LoVo (cell line): ENCODE results near the gene B3GALT6.

Experiments used
- DNase-seq: peaks from one replicate; pipeline ENCODE4 v3.0.0-alpha.2; 2016; ENCODE audit warnings: low spot score

The B3GALT6 gene

DNA sequence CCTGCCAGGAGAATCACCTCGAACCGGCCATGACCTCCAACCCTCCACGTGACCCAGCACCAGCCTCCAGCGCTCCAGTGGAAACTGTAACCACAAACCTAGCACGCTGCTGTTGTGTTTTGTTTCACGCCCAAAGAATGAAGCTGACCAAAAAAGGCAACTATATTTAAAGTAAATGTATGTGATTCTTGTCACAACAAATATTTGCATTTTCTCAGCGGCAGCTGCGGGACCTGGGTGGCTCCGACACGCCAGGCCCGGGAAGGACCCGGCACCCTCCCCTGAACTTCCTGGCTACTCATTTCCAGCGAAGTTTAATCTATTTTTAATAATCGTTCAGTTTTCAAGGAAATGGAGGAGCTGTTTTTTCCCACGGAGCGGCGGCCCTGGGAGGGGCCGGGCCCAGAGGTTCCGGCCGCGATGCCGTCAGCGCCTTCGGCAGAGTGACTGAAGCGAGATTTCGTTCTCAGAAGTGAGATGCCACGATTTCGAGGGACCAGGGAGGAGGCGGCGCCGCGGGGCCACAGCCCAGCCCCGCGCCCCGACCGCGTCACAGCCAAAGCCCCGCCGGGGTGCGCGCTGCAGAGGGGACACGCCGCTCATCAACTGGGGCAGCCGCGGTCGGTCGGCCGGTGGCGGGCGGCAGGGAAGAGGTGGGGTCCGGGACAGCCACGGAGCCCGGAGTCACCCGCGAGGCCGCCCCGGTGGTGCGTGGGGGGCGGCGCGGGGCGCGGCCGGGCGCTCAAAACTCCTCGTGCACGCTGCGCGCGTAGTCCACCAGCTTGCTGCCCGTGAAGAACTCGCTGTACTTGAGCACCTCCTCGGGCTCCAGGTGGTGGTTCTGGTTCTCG lies 15.0 kb upstream of the B3GALT6 start:
- DNase-seq, result no peak

DNA sequence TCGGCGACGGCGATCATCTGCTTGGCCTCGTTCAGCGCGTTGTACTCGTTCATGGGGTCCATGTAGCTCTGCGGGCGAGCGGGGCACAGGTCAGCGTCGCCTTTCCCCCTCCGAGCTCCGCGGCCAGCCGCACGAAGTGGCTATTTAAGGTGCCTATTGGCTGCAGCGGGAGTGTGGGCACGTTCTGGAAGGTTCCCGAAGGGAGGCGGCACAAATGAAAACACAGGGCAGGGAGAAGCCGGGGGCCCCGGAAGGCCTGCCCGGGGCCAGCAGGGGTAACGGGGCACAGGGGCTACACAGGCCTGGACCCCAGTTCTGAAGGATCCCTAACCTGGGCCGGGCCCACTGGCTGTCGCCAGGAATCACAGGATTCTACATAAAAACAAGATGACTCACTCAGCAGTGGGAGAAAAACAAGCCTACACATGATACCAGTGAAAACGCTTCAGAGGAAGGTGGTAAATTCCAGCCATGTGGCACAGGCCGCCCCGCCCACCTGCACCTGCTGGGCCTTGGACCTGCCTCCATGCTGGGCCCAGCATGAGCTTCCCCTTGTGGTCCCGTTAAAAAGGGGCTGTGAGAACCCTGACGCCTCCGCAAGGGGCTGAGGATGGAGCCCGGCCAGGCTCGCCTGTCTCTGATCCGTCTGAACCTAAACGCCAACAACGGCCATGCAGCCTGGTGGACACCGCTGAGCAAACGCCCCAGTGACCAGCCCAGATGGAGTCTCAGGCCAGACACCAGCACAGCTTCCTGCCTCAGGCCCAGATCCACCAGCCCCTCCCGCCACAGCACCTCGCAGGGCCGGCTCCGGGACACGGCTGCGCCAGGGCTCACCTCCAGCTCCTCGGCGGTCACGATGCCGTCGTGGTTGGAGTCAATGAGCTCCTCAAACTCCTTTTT lies 14.2 kb upstream of the B3GALT6 start:
- peak; percentile 77 for DNase-seq

DNA sequence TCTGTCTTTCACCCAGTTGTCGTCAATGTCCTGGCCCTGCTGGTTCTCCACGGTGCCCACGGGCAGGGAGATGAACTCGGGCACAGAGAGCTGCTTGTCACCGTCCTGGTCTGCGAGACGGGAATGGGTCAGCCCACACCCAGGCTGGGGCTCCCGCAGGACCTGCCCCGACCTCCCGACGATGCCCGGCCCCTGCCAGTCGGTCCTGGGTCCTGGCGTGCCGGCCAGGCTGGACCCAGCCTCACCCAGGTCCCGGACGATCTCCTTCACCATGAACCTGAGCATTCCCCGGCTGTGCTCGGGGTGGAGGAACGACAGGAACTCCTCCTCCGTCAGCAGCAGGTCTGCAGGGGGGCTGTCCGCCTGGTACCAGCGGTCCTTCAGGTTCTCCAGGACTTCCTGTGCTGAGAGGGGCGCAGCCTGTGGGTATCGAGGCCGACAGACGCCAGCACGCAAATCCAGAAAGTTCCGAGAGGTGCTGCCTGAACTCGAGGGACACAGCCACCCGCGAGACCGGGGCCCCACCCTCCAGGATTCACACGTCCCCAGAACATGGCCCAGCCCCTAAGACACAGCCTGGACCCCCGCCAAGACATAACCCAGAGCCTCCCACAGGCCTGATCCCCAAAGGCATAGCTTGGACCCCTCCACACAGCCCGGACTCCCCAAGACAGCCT lies 13.4 kb upstream of the B3GALT6 start:
- no peak for DNase-seq

DNA sequence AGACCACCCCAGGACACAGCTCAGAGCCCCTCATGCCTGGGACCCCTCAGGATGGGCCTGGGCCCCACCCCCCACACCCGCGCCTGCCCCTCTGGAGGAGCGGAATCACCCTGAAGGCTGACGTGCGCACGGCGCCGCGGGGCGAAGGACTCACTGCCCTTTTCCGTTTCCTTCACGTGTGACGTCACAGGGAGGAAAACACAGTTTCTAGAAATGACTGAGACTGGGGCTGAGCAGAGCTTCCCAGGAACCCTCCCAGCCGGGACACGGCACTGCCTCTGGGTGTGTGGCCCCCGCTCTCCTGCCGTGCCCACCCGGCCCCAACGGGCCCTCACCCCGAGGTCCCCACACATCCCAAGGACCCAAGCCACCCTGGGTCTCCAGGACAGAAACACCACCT lies 12.7 kb upstream of the B3GALT6 start:
- DNase-seq, result no peak

DNA sequence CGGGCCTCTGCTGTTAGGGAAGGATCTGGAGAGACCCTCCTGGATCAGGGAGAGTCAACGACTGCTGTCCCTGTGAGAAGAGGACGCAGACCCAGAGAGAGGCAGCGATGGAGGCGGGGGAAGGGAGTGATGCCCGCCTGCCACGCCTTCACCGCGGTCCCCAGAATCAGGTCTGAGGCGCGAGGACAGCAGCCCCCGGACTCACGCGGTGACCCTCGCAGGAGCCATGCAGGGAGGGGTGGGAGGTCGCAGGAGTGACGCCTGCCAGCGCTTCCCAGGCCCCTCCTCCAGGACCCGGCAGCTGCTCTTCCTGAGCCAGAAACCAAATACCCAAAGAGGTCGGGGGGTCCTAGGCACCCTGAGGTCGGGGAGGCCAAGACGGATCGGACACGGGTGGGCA lies 11.8 kb upstream of the B3GALT6 start:
- no peak for DNase-seq

DNA sequence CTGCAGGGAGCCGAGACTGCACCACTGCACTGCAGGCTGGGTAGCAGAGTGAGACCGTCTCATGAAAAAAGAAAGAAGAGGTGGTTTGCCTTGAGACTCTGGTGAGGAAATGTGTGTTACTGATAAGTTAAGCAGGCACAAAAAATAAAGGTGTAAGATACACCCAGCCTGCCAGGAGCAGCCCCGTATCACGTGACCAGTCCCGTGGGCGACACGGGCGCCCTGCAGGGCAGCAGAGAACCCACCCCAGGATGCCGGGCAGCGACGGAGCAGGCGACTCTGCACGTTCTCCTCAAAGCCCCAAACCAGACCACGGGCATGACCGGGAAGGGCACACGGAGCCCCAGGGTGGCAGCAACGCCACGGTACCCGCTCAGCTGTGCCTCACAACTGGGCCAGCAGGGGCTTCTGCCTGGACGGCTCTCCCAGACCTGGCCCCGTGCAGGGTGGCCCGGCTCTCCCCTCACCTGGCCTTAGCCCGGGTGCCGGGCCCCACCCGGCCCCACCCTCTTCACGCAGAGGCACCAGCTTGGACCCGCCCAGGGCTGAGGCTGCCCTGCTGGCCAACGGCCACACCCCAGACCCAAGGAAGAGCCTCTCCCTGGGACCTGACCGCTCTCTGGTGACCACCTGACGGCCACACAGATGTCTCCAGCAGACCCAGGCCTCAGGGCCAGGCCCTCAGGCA lies 10.0 kb upstream of the B3GALT6 start:
- DNase-seq, result no peak

DNA sequence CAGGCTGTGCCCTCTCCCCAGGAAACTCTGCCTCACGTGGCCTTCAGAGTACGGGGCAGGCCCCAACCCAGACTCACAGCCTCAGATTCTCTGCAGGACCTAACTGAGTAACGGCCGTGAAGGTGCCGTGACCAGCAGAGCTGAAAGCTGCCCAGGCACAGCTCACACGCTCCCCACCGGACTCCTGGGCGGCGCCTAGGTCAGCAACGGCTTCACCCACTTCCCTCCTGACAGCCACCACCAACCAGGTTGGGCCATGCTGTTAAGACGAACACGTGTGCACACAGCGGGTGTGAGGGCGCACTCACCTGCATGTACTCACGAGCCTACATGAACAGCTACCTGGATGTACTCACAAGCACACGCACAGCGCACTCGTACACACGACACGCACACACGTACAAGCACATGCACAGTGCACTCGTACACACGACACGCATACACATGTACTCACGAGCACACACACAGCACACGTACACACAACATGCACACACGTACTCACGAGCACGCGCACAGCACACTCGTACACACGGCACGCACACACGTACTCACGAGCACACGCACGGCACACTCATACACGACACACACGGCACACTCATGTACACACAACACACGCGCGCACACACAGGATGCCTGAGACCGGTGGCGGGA lies 9.3 kb upstream of the B3GALT6 start:
- no peak for DNase-seq

DNA sequence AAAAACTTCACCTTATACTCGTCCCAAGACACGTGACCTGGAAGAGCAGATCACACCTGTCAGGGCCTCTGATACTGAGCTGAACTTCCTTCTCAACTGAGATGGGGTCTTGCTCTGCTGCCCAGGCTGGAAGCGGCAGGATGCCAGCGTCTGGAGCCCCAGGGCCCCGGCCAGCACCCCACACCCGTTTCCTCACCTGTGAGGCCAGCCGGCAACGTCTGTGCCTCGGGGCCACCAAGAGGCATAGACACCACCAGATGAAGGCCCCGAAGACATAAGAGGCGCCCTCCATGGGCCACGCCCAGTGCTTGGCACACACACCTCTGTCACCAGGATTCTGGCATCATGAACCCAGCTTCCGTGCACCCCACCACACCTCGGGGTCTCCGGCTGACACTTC lies 8.7 kb upstream of the B3GALT6 start:
- no peak for DNase-seq

DNA sequence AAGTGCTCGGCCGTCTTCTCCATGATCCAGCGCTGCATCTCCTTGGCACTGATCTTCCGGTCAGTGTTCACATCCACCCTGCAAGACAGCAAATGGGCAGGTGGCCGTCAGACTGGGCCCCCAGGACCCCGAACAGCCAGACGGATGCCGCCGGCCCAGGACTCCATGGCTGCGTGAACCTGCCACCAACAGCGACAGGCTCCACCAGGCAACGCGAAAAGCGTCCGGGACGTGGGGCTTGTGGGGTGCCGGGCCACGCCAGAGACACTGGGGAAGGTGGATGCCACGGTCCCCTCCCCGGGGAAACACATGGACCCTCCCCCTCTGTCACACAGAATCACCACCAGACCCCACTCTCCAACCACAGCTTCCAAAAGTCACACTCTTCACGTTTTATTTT lies 8.1 kb upstream of the B3GALT6 start:
- DNase-seq, result no peak

DNA sequence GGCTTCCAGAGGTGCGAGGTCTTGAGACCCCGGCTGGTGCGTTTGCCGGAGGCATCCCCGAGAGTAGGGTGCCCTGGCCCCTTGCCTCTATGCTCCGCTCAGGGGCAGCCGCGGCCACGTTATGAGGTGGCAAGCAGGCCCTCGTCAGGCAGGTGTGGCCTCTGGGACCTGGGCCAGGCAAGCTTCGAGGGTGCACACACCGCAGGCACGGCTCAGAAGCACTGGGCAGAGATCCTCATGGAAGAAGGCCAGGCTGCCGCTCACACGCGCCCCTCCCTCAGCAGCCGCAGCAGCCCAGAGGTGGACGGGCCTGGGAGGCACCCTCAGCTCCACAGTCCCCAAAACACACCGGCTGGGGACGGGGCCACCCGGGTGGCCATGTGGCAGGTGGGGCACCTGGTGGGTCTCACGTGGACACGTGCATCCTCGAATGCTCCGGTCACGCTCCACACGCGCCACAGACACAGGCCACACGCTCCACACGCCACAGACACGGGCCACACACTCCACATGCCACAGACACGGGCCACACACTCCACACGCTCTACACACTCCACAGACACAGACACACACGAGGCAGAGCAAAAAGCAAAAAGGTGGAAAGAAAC lies 6.7 kb upstream of the B3GALT6 start:
- no peak for DNase-seq

DNA sequence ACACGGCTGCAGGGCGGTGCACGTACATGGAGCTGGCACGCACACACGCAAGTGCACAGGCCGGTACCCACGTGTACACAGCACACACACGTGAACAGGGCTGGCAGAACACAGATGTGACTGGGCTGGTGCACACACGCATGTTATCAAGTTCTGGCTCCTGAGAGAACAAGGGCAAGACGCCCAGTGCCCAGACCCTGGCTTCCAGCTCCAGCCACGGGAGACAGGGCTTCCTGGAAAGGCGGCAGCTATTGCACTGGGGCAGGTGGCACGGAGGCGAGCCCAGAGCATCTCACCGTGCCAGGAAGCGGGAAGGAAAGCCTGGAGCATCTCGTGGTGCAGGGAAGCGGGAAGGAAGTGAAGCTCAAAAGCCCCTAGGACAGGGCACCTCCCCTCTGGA lies 6.1 kb upstream of the B3GALT6 start:
- DNase-seq, result no peak

DNA sequence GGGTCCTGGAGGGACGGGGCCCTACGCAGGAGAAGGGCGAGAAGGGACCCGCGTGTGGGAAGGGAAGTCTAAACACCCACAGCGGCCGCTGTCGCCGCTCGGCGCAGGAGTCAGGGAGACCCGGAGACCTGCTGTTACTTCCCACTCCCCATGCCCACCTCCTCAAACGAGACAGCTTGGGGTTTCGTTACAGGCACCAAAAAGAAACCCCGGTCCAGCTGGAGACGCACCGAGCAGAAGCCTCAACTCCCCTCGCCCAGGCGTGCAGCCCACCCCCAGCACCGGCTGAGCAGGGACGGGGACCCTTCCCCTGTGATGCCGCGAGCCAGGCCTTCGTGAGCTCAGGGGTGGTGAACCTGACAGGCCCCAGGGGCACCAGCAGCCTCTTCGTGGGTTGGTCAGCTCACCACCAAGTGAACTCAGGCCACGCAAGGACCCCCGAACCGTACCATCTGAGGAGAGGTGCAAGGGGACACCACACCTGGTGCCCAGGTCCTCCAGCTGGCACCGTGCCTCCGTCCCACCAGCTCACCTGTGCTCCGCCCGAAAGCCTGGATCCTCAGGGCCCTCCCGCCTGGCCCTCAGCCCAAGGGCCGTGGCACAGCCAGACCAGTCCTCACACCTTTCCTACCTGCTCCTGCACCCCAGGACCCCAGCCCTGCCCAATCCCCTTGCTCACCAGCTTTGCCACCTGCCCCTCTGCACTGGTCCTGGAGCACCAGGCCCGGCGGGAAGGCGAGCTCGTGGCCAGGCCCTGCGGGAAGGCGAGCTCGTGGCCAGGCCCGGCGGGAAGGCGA lies 5.3 kb upstream of the B3GALT6 start:
- DNase-seq, result no peak

DNA sequence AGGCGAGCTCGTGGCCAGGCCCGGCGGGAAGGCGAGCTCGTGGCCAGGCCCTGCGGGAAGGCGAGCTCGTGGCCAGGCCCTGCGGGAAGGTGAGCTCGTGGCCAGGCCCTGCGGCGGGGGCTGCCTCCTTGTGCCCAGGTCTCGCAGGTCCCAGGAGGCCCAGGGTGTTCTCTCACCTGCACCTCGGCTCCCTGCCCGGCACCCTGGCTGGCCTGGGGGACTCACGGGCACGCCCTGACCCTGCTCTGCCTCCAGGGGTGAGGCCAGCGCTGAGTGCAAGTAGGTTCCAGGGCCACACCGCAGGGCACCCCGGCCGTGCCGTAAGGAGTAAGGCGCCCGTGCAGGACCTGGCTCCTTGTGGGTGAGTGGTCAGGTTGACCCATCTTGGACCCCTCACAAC lies 4.7 kb upstream of the B3GALT6 start:
- DNase-seq, result no peak

DNA sequence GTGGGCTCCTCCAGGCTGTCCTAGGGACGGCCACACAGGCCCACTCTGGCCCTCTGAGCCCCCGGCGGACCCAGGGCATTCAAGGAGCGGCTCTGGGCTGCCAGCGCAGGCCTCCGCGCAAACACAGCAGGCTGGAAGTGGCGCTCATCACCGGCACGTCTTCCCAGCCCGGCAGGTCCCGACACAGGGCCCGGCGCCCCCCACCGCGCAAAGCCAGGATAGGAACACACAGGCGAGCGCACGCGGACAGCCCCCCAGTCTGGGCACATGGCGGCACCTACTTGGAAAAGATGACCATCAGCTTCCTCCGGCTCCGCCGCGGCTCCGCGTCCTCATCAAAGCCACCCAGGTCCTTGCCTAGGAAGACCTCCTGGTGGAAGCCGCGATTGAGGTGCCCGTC lies 3.9 kb upstream of the B3GALT6 start:
- DNase-seq, result no peak

DNA sequence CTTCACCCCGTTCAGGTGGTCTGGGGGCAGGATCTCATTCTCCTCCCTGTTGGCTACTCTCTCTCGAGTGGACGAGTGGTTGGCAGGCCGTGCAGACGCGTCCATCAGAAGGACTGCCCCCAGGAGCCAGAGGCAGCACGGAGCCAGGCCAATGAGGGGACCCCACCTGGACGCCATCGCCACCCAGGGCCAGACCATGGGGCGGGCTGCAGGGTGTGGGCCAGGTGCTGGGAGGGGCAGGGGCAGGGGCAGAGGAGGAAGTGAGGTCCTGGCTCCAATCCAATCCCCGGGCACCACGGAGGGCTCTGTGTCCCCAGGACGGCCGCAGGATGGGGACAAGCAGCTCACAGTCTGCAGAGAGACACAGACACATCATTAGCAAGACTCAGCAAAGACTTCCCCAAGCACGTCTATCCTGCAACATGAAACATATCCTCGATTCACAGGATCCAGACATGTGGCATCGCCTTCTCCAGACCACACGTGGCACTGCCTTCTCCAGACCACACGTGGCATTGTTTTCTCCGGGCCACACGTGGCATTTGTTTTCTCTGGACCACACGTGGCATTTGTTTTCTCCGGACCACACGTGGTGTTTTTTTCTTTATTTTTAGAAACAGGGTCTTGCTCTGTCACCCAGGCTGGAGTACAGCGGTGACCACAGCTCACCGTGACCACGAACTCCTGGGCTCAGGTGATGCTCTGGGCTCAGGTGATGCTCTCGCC lies 3.3 kb upstream of the B3GALT6 start:
- DNase-seq, result no peak

DNA sequence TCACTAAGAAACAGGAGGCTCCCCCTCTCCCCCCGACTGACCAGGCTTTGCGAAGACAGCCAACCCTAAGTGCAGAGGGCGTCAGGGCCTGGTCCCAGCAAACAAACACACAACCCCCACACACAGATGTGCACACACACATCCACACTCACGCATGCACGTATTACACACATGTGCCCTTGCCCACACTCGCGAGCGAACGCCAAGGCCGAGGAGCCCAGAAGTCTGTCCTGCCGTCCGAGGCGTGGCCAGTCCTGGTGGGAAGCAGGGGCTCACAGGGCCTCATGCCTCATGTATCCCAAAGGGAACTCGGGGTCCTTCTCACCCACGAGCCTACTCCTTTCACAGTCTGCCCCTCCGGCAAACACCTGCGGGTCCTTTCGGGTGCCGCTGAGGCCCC lies 2.3 kb upstream of the B3GALT6 start:
- DNase-seq, result no peak

DNA sequence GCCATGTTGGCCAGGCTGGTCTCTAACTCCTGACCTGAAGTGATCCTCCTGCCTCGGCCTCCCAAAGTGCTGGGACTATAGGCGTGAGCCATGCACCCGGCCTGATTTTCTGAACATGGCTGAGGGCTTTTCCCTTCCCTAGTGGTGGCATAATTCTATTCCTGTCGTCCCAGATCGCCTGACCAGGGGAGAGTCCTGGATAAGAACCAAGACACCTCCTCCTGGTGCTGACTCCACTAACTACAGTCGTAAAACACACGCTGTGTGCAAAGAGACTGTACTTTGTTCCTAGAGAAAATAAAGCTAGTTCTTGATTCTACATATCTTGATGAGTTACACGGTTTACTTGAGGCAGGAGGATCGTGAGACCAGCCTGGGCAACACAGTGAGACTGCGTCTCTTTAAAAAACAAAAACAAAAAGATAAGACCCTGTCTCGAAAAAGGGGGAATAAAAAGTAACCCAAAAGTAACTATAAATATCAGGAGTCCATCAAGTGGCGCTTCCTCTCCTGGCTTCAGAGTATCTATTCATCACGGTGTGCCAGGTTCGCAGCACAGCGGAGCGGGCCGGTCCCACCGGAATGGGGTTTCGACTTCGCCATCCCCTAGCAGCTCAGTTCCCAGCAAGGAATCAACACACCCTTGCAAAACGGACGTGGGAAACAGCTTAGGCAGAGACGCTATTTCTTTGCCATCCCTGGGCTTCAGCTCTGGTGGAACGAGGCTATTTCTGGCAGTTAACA lies 1.2 kb upstream of the B3GALT6 start:
- peak; percentile 63 for DNase-seq

DNA sequence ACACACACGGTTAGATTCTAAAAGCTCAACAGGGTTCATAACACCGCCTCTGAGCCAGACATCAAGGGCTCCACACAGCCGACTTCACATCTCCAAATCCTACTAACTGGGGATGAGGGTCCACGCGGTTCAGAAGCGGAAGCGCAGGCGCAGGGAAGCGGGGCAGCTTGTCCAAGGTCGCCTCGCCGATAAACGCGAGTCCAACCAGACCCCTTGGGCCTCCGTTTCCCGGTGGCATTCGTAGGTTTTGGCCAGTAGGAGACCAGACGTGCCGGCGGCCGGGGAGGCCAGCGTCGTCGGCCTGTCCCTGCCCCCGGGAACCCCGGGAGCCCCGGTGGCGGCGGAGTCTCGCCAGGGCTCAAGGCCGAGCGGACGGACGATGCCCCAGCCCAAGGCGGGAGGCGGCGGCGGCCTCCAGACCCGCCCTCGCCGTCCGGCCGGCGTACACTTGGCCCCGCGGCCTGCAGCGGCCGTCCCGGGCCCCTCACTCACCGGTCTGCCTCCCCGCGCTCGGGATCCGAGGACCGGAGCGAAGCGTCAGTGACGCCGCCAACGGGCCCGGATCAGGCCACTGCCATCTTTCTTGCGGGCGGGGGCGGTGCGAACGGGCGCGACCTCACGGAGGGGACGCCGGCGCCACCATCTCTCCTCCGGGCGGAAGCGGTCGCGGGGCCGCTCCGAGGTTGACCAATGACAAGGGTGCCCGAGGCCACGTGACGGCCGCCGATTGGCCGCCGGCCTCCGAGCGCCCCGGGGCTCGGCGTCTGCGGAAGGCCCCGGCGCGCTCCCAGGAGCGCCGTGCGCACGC lies 433 bp upstream of the B3GALT6 start, which contains the start of gene SDF4:
Gene SDF4, minus strand, starts transcription at position 602 of the 808 bp plus-strand sequence. CDS start 3,229 bp downstream, outside the sequence.
- peak; percentile 97 for DNase-seq
